ENCODE data around the gene GPC5. TPM values are rescaled to one million over a fixed set of nuclear protein-coding genes. Genes with fewer than 3 reads are reported as not detected.

The GPC5 gene
- total and polyA plus RNA-seq, 4 donors: 0.51 to 22.4 (median 2.0) TPM

GRCh38 chr13:91609353-91609752 is 210.9 kb downstream of the GPC5 start (continued):
- no peak for TF ChIP-seq EGR1 (IDR thresholded peaks at IDR 0.05; ENCODE audit: low read depth in 2 of 2)
- TF ChIP-seq HNF4G (IDR thresholded peaks at IDR 0.05): no peak
- TF ChIP-seq HNF4A (conservative IDR thresholded peaks at IDR 0.05): no peak

- no peak for TF ChIP-seq NR2F2 (IDR thresholded peaks at IDR 0.05)
- TF ChIP-seq EGR1 (IDR thresholded peaks at IDR 0.05; ENCODE audit: low read depth in 2 of 2): no peak
- TF ChIP-seq GABPA (IDR thresholded peaks at IDR 0.05 in 1 of 2, conservative IDR thresholded peaks at IDR 0.05 in 1 of 2): no peak
- no peak for TF ChIP-seq FOXA2 (IDR thresholded peaks at IDR 0.05)
- TF ChIP-seq REST (IDR thresholded peaks at IDR 0.05): no peak
- TF ChIP-seq RAD21 (IDR thresholded peaks at IDR 0.05): no peak
- TF ChIP-seq RXRA (IDR thresholded peaks at IDR 0.05): no peak
- no peak for TF ChIP-seq HNF4G (IDR thresholded peaks at IDR 0.05)
- no peak for TF ChIP-seq TAF1 (conservative IDR thresholded peaks at IDR 0.05)
- no peak for TF ChIP-seq YY1 (IDR thresholded peaks at IDR 0.05)
- 75% methylated on average over 3 of the region's 3 CpGs for WGBS
- Histone ChIP-seq H3K9ac (ENCODE audit: low read depth in 1 of 2, low read length in 2 of 2) (no peak overlapping the region), H3K27ac (ENCODE audit: low read depth in 1 of 2, low read length in 2 of 2) (no peak overlapping the region), H3K27me3 (ENCODE audit: control insufficient read depth in 4 of 4, insufficient read depth in 4 of 4, low read length in 3 of 4) (no peaks in the 10 kb centered on the region), H3K4me3 (ENCODE audit: low read depth in 1 of 3, low read length in 3 of 3) (no peak overlapping the region), H3K9me3 (ENCODE audit: control insufficient read depth in 4 of 4, low read length in 3 of 4) (no peaks in the 10 kb centered on the region), H3K4me1 (ENCODE audit: control insufficient read depth in 4 of 4, insufficient read depth in 4 of 4, low read length in 3 of 4) (no peaks in the 10 kb centered on the region), H3K36me3 (ENCODE audit: control insufficient read depth in 4 of 4, insufficient read depth in 3 of 4, low read depth in 1 of 4, low read length in 3 of 4) (no peaks in the 10 kb centered on the region)
- DNase-seq (ENCODE audit: low spot score): no peak
Observed at GRCh38 chr13:91618315-91618714, 219.9 kb downstream of the GPC5 start.

- Histone ChIP-seq H3K9ac (ENCODE audit: low read depth in 1 of 2, low read length in 2 of 2) (no peak overlapping the region), H3K36me3 (ENCODE audit: control insufficient read depth in 4 of 4, insufficient read depth in 3 of 4, low read depth in 1 of 4, low read length in 3 of 4) (no peaks in the 10 kb centered on the region), H3K9me3 (ENCODE audit: control insufficient read depth in 4 of 4, low read length in 3 of 4) (no peaks in the 10 kb centered on the region), H3K4me1 (ENCODE audit: control insufficient read depth in 4 of 4, insufficient read depth in 4 of 4, low read length in 3 of 4) (no peaks in the 10 kb centered on the region), H3K4me3 (ENCODE audit: low read depth in 1 of 3, low read length in 3 of 3) (no peak overlapping the region), H3K27ac (ENCODE audit: low read depth in 1 of 2, low read length in 2 of 2) (no peak overlapping the region), H3K27me3 (ENCODE audit: control insufficient read depth in 4 of 4, insufficient read depth in 4 of 4, low read length in 3 of 4) (no peaks in the 10 kb centered on the region)
- WGBS: 73% methylated on average over 2 of the region's 2 CpGs
- TF ChIP-seq RXRA (IDR thresholded peaks at IDR 0.05) (no peak), TAF1 (conservative IDR thresholded peaks at IDR 0.05) (no peak), FOXA1 (IDR thresholded peaks at IDR 0.05) (no peak), JUND (IDR thresholded peaks at IDR 0.05) (no peak), REST (IDR thresholded peaks at IDR 0.05) (no peak), MAX (IDR thresholded peaks at IDR 0.05) (no peak), RAD21 (IDR thresholded peaks at IDR 0.05) (no peak), FOXA2 (IDR thresholded peaks at IDR 0.05) (no peak), NR2F2 (IDR thresholded peaks at IDR 0.05) (no peak), SP1 (IDR thresholded peaks at IDR 0.05) (no peak), ATF3 (IDR thresholded peaks at IDR 0.05) (no peak), YY1 (IDR thresholded peaks at IDR 0.05) (no peak), HNF4A (conservative IDR thresholded peaks at IDR 0.05) (no peak), GABPA (IDR thresholded peaks at IDR 0.05 in 1 of 2, conservative IDR thresholded peaks at IDR 0.05 in 1 of 2) (no peak)
- TF ChIP-seq, protein P1, sequence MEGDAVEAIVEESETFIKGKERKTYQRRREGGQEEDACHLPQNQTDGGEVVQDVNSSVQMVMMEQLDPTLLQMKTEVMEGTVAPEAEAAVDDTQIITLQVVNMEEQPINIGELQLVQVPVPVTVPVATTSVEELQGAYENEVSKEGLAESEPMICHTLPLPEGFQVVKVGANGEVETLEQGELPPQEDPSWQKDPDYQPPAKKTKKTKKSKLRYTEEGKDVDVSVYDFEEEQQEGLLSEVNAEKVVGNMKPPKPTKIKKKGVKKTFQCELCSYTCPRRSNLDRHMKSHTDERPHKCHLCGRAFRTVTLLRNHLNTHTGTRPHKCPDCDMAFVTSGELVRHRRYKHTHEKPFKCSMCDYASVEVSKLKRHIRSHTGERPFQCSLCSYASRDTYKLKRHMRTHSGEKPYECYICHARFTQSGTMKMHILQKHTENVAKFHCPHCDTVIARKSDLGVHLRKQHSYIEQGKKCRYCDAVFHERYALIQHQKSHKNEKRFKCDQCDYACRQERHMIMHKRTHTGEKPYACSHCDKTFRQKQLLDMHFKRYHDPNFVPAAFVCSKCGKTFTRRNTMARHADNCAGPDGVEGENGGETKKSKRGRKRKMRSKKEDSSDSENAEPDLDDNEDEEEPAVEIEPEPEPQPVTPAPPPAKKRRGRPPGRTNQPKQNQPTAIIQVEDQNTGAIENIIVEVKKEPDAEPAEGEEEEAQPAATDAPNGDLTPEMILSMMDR (IDR thresholded peaks at IDR 0.05; ENCODE audit: low read depth, low read length, missing input control): no peak
- TF ChIP-seq, protein P2, sequence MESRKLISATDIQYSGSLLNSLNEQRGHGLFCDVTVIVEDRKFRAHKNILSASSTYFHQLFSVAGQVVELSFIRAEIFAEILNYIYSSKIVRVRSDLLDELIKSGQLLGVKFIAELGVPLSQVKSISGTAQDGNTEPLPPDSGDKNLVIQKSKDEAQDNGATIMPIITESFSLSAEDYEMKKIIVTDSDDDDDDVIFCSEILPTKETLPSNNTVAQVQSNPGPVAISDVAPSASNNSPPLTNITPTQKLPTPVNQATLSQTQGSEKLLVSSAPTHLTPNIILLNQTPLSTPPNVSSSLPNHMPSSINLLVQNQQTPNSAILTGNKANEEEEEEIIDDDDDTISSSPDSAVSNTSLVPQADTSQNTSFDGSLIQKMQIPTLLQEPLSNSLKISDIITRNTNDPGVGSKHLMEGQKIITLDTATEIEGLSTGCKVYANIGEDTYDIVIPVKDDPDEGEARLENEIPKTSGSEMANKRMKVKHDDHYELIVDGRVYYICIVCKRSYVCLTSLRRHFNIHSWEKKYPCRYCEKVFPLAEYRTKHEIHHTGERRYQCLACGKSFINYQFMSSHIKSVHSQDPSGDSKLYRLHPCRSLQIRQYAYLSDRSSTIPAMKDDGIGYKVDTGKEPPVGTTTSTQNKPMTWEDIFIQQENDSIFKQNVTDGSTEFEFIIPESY (IDR thresholded peaks at IDR 0.05): no peak
- DNase-seq (ENCODE audit: low spot score): no peak
Observed at GRCh38 chr13:91620670-91621141, 222.3 kb downstream of the GPC5 start.
